Measurements from ENCODE around the gene RPS6KA2.
"Not testable (repeated sequence)": the region's sequence is repeated elsewhere in the genome, so short reads cannot be mapped to it uniquely, and the experiment has no call there.

The RPS6KA2 gene

GRCh38 chr6:166591961-166592520, 35.0 kb downstream of the RPS6KA2 start:
- DNase-seq (ENCODE audit: low read depth) = no peak

- DNase-seq (ENCODE audit: low read depth) = no peak
Observed at GRCh38 chr6:166591026-166591425, 36.0 kb downstream of the RPS6KA2 start.

- no peak for DNase-seq (ENCODE audit: low read depth)
Observed at GRCh38 chr6:166589786-166590574, 37.1 kb downstream of the RPS6KA2 start.

GRCh38 chr6:166589337-166589731, 37.7 kb downstream of the RPS6KA2 start:
- no peak for DNase-seq (ENCODE audit: low read depth)

- DNase-seq (ENCODE audit: low read depth) = no peak
Observed at GRCh38 chr6:166588691-166589336, 38.2 kb downstream of the RPS6KA2 start.

- no peak for DNase-seq (ENCODE audit: low read depth)
Observed at GRCh38 chr6:166587631-166588413, 39.2 kb downstream of the RPS6KA2 start.

GRCh38 chr6:166586424-166587156, 40.5 kb downstream of the RPS6KA2 start, which contains the start of gene RAMACL:
Gene RAMACL (minus strand): TSS chr6:166586678. CDS start chr6:166586477, 201 bp downstream.
- no peak for DNase-seq (ENCODE audit: low read depth)

GRCh38 chr6:166584853-166585429, 42.1 kb downstream of the RPS6KA2 start:
- no peak for DNase-seq (ENCODE audit: low read depth)

- no peak for DNase-seq (ENCODE audit: low read depth)
Observed at GRCh38 chr6:166584155-166584554, 42.9 kb downstream of the RPS6KA2 start.

- no peak for DNase-seq (ENCODE audit: low read depth)
Observed at GRCh38 chr6:166583230-166583965, 43.7 kb downstream of the RPS6KA2 start.

GRCh38 chr6:166582258-166582657, 44.8 kb downstream of the RPS6KA2 start:
- DNase-seq (ENCODE audit: low read depth) = no peak

GRCh38 chr6:166581801-166582200, 45.2 kb downstream of the RPS6KA2 start:
- not testable (repeated sequence) for DNase-seq (ENCODE audit: low read depth)

GRCh38 chr6:166581091-166581511, 46.0 kb downstream of the RPS6KA2 start:
- DNase-seq (ENCODE audit: low read depth) = no peak

- DNase-seq (ENCODE audit: low read depth) = no peak
Observed at GRCh38 chr6:166580076-166581050, 46.7 kb downstream of the RPS6KA2 start.

- no peak for DNase-seq (ENCODE audit: low read depth)
Observed at GRCh38 chr6:166579237-166579850, 47.7 kb downstream of the RPS6KA2 start.

- DNase-seq (ENCODE audit: low read depth) = no peak
Observed at GRCh38 chr6:166578536-166579236, 48.4 kb downstream of the RPS6KA2 start.

- DNase-seq (ENCODE audit: low read depth) = no peak
Observed at GRCh38 chr6:166575205-166575604, 51.8 kb downstream of the RPS6KA2 start.

Measured in stimulated activated CD8-positive, alpha-beta memory T cell treated with anti-CD3 and anti-CD28 coated beads, Interleukin-12 subunit alpha, Interleukin-12 subunit beta, amount 100 ng/mL, for 1 hour (primary cell).